Measurements from ENCODE around the gene FIZ1.
"Not testable (repeated sequence)": the region's sequence is repeated elsewhere in the genome, so short reads cannot be mapped to it uniquely, and the experiment has no call there.

FIZ1 gene

DNA sequence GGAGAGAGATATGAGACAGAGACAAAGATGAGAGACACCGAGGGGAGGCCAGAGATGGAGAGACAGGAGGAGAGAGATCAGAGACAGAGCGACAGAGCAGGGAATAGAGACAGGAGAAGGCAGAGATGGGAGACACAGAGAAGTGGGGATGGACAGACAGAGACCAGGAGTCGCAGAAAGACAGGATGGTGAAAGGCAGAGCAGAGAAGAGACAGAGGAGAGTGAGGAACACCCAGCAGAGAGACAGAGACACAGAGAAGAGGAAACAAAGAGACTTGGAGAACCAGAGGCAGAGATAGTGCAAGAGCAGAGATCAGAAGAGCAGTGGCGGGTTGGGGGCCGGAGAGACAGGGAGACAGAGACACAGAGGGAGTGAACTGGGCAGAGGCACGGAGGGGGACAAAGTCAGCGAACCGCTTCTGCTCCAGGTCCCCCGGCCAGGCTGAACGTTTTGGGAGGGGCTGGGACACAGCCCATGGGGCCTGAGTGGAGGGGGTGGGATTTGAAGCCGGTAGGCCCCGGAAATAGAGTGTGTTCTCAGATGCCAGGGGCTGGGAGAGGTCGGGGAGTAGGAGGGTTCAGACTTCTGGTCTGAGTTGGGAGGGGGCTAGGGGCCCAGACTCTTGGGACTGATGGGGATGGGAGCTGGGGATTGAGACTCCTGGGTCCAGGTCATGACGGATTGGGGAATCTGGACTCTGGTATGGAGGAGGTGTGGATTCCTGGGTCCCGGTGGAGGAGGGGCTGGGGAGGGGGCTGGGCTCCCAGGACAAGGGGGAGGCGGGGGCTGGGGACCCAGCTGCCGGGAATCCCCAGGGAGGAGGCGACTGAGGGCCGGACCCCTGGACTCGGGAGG, 19.3 kb downstream of the FIZ1 start:
- Histone ChIP-seq H3K36me3 (ENCODE audit: control insufficient read depth, insufficient read depth, low read length) (peaks cover 17% of the 10 kb centered on the region), H3K4me1 (ENCODE audit: control insufficient read depth, insufficient read depth, low read length) (no peaks in the 10 kb centered on the region; the same call in 1 of the 2 replicates), H3K4me3 (ENCODE audit: low read depth, low read length) (peak overlapping the region; percentile 82), H3K27me3 (ENCODE audit: control insufficient read depth, insufficient read depth, low read length) (no peaks in the 10 kb centered on the region), H3K27ac (ENCODE audit: low read depth, low read length) (peak overlapping the region; percentile 88), H3K9me3 (ENCODE audit: control insufficient read depth, insufficient read depth, low read length) (no peaks in the 10 kb centered on the region), H3K9ac (ENCODE audit: low read depth, low read length) (peak overlapping the region; percentile 72)

DNA sequence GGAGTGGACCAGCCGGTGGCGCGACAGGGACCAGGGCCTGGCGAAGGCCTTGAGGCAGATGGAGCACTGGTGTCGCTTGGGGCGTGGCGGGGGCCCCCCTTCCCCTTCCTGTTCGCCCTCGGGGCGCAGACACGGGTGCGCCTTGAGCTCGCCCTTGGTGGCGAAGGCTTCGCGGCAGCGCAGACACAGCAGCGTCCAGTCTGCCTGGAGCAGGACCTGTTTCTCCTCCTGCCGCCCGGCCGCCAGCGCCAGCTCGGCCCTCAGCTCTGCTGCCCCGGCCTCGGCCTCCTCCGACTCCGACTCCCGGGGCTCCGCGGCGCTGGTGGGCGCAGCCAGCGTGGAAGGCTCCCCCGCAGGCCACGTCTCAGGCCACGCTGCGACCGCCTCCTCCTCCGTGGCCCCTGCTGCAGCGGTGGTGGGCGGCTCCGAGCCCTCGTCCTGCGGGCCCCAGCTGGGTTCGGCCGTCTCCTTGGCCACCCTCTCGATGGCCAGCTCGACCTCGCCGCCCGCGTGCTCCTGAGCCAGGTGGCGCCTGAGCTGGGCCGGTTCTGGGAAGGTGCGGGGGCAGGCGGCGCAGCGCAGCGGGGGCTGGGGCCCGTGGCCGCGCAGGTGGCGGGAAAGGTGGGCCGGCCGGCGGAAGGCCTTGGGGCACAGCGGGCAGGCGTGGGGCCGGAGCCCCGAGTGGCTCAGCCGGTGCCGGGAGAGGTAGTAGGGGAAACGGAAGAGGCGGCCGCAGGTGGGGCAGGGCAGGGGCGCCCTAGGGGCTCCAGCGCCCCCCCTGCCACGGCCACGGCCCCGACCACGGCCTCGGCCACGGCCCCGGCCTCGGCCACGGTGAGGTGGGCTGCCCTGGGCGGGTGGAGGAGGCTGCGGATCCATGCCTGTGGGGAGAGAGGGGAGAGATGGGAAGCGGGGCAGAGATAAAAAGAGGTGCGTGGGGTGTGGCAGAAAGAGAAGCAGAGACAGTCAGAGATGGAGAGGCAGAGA, 20.3 kb downstream of the FIZ1 start:
- Histone ChIP-seq H3K27ac (ENCODE audit: low read depth, low read length) (no peak overlapping the region), H3K36me3 (ENCODE audit: control insufficient read depth, insufficient read depth, low read length) (peaks cover 17% of the 10 kb centered on the region), H3K9me3 (ENCODE audit: control insufficient read depth, insufficient read depth, low read length) (no peaks in the 10 kb centered on the region), H3K4me1 (ENCODE audit: control insufficient read depth, insufficient read depth, low read length) (no peaks in the 10 kb centered on the region; the same call in 1 of the 2 replicates), H3K27me3 (ENCODE audit: control insufficient read depth, insufficient read depth, low read length) (no peaks in the 10 kb centered on the region), H3K9ac (ENCODE audit: low read depth, low read length) (peak overlapping the region; percentile 61; the same call in 1 of the 2 replicates), H3K4me3 (ENCODE audit: low read depth, low read length) (peak overlapping the region; percentile 82)

DNA sequence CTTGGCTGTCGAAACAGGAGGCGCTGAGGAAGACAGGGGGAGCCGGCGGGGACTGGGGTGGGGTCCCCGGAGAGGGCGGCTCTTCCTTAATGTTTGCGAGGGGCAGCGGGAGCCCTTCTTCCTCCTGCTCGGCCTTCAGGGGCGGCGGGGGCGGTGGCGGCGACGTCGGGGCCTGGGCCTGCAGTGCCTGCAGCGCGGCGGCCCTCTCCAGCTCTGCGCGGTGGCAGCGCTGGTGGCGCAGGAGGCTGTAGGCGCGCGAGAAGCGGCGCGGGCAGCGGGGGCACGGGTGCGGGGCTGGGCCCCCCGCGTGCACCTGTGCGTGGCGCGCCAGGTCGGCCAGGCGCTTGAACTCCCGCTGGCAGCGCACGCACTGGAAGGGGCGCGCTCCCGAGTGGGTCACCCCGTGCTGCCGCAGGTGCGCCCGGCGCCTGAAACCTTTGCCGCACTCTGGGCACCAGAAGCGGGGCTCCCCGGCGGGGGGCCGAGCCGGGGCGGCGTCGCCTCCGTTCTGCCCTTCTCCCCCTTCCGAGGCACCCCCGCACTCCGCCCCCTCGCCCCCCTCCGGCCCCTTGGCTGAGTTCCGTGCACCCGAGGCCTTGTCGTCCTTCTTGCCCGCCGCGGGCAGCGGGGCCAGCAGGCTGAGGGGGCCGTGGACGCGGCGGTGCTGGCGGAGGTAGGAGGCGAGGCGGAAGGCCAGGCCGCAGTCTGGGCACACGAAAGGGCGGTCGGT, 21.1 kb downstream of the FIZ1 start:
- no peak overlapping the region for H3K27ac ChIP-seq (ENCODE audit: low read depth, low read length)
- peaks cover 17% of the 10 kb centered on the region for H3K36me3 ChIP-seq (ENCODE audit: control insufficient read depth, insufficient read depth, low read length)
- H3K9ac ChIP-seq (ENCODE audit: low read depth, low read length), result no peak overlapping the region
- H3K27me3 ChIP-seq (ENCODE audit: control insufficient read depth, insufficient read depth, low read length), result no peaks in the 10 kb centered on the region
- H3K4me1 ChIP-seq (ENCODE audit: control insufficient read depth, insufficient read depth, low read length), result no peaks in the 10 kb centered on the region; the same call in 1 of the 2 replicates
- H3K9me3 ChIP-seq (ENCODE audit: control insufficient read depth, insufficient read depth, low read length), result no peaks in the 10 kb centered on the region
- no peak overlapping the region for H3K4me3 ChIP-seq (ENCODE audit: low read depth, low read length)

DNA sequence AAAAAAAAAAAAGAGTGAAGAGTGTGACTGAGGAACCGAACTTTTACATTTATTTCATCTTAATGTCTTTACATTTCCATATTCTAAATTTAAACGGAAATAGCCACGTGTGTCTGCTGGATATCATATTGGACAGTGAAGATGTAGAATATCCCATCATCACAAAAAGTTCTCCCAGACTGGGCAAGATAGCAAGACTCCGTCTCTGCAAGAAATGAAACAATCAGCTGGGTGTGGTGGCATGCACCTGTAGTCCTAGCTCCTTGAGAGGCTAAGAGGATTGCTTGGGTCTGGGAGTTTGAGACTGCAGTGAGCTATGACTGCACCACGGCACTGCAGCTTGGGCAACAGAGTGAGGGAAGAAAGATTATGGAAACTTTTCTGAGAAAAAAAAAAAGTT, 22.6 kb downstream of the FIZ1 start:
- Histone ChIP-seq H3K4me1 (ENCODE audit: control insufficient read depth, insufficient read depth, low read length) (no peaks in the 10 kb centered on the region; the same call in 1 of the 2 replicates), H3K27ac (ENCODE audit: low read depth, low read length) (no peak overlapping the region), H3K27me3 (ENCODE audit: control insufficient read depth, insufficient read depth, low read length) (no peaks in the 10 kb centered on the region), H3K36me3 (ENCODE audit: control insufficient read depth, insufficient read depth, low read length) (peaks cover 17% of the 10 kb centered on the region), H3K9ac (ENCODE audit: low read depth, low read length) (no peak overlapping the region), H3K9me3 (ENCODE audit: control insufficient read depth, insufficient read depth, low read length) (no peaks in the 10 kb centered on the region), H3K4me3 (ENCODE audit: low read depth, low read length) (no peak overlapping the region)

DNA sequence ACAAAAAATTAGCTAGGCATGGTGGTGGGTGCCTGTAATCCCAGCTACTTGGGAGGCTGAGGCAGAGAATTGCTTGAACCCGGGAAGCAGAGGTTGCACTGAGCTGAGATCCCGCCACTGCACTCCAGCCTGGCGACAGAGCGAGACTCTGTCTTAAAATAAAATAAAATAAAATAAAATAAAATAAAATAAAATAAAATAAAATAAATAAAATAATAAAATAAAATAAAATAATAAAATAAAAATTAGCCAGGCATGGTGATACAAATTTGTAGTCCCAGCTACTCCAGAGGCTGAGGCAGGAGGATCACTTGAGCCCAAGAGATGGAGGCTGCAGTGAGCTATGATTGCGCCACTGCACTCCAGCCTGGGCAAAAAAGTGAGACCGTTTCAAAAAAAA, 25.4 kb downstream of the FIZ1 start:
- not testable (repeated sequence) for H3K4me3 ChIP-seq (ENCODE audit: low read depth, low read length); H3K9me3 ChIP-seq (ENCODE audit: control insufficient read depth, insufficient read depth, low read length); H3K9ac ChIP-seq (ENCODE audit: low read depth, low read length); H3K27ac ChIP-seq (ENCODE audit: low read depth, low read length); H3K27me3 ChIP-seq (ENCODE audit: control insufficient read depth, insufficient read depth, low read length); H3K4me1 ChIP-seq (ENCODE audit: control insufficient read depth, insufficient read depth, low read length)
- peaks cover 17% of the 10 kb centered on the region for H3K36me3 ChIP-seq (ENCODE audit: control insufficient read depth, insufficient read depth, low read length)

DNA sequence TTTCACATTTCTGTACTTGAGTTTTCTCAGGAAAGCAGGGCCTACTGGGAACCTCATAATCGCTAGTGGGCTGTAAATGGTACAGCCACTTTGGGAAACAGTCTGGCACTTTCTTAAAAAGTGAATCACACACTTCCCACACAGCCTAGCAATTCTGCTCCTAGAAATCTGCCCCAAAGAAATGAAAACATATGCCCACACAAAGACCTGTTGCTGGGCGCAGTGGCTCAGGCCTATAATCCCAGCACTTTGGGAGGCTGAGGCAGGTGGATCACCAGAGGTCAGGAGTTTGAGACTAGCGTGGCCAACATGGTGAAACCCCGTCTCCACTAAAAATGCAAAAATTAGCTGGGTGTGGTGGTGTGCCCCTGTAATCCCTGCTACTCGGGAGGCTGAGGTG, 29.8 kb downstream of the FIZ1 start:
- H3K9me3 ChIP-seq (ENCODE audit: control insufficient read depth, insufficient read depth, low read length); H3K9ac ChIP-seq (ENCODE audit: low read depth, low read length); H3K27ac ChIP-seq (ENCODE audit: low read depth, low read length); H3K4me1 ChIP-seq (ENCODE audit: control insufficient read depth, insufficient read depth, low read length); H3K36me3 ChIP-seq (ENCODE audit: control insufficient read depth, insufficient read depth, low read length); H3K27me3 ChIP-seq (ENCODE audit: control insufficient read depth, insufficient read depth, low read length); H3K4me3 ChIP-seq (ENCODE audit: low read depth, low read length): not testable (repeated sequence)

DNA sequence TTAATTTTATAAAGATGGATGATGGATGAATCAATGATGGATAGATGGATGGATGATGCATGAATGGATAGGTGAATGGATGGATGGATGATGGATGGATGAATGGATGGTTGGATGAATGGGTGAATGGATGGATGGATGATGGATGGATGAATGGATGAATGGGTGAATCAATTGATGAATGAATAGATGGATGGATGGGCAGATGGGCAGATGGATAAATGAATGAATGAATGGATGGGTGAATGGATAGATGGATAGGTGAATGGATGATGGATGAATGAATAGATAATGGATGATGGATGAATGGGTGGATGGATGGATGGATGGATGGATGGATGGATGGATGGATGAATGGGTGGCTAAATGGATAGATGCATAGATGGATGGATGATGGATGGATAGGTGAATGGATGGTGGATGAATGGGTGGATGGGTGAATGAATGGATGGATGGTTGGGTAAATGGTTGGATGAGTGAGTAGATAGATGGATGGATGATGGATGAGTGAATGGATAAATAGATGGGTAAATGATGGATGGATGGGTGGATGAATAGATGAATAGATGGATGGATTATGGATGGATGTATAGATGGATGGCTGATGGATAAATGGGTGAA, 31.5 kb downstream of the FIZ1 start:
- no peaks in the 10 kb centered on the region; the same call in 1 of the 2 replicates for H3K27me3 ChIP-seq (ENCODE audit: control insufficient read depth, insufficient read depth, low read length)
- H3K4me1 ChIP-seq (ENCODE audit: control insufficient read depth, insufficient read depth, low read length), result no peaks in the 10 kb centered on the region
- no peaks in the 10 kb centered on the region for H3K36me3 ChIP-seq (ENCODE audit: control insufficient read depth, insufficient read depth, low read length)
- no peak overlapping the region for H3K27ac ChIP-seq (ENCODE audit: low read depth, low read length)
- no peak overlapping the region for H3K9ac ChIP-seq (ENCODE audit: low read depth, low read length)
- no peaks in the 10 kb centered on the region for H3K9me3 ChIP-seq (ENCODE audit: control insufficient read depth, insufficient read depth, low read length)
- no peak overlapping the region for H3K4me3 ChIP-seq (ENCODE audit: low read depth, low read length)

DNA sequence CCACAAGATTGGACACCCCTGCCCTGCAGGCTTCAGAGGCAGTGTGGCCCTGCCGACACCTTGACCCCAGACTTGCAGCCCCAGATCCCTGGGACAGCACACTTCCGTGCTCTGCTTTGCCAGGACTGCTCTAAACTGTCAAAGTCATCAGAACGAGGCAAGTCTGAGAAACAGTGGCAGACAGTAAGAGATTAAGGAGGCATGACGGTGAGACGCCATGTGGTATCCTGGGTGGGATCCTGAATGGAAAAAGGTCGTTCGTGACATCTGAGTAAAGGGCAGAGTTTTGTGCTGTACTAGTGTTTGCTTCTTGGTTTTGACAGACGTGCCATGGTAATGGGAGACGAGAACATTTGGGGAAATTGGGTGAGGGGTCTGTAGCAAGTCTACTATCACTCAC, 32.5 kb downstream of the FIZ1 start:
- Histone ChIP-seq H3K9ac (ENCODE audit: low read depth, low read length) (no peak overlapping the region), H3K36me3 (ENCODE audit: control insufficient read depth, insufficient read depth, low read length) (no peaks in the 10 kb centered on the region), H3K4me1 (ENCODE audit: control insufficient read depth, insufficient read depth, low read length) (no peaks in the 10 kb centered on the region), H3K9me3 (ENCODE audit: control insufficient read depth, insufficient read depth, low read length) (no peaks in the 10 kb centered on the region), H3K4me3 (ENCODE audit: low read depth, low read length) (no peak overlapping the region), H3K27me3 (ENCODE audit: control insufficient read depth, insufficient read depth, low read length) (no peaks in the 10 kb centered on the region; the same call in 1 of the 2 replicates), H3K27ac (ENCODE audit: low read depth, low read length) (no peak overlapping the region)

DNA sequence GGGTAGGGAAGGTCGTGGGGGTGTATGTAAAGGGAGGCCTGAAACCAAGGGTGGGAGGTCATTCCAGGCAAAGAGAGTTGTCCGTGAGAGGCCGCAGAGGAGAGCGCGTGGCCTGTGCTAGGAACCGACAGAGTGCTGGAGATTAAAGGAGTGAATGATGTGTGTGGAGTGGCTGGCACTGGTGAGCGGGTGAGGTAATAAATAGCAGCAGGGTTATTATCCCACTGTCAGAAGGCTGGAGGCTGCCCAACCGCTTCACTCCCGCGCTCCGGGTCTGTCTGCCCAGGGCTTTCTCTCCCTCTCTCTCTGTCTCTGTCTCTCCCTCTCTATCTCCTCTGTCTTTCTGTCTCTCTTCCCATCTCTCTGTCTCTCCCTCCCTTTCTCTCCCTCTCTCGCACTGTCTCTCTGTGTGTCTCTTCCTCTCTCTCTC, 36.0 kb downstream of the FIZ1 start:
- Histone ChIP-seq H3K27ac (ENCODE audit: low read depth, low read length) (no peak overlapping the region), H3K36me3 (ENCODE audit: control insufficient read depth, insufficient read depth, low read length) (no peaks in the 10 kb centered on the region), H3K9ac (ENCODE audit: low read depth, low read length) (no peak overlapping the region), H3K4me1 (ENCODE audit: control insufficient read depth, insufficient read depth, low read length) (no peaks in the 10 kb centered on the region), H3K27me3 (ENCODE audit: control insufficient read depth, insufficient read depth, low read length) (no peaks in the 10 kb centered on the region; the same call in 1 of the 2 replicates), H3K4me3 (ENCODE audit: low read depth, low read length) (no peak overlapping the region), H3K9me3 (ENCODE audit: control insufficient read depth, insufficient read depth, low read length) (no peaks in the 10 kb centered on the region)

DNA sequence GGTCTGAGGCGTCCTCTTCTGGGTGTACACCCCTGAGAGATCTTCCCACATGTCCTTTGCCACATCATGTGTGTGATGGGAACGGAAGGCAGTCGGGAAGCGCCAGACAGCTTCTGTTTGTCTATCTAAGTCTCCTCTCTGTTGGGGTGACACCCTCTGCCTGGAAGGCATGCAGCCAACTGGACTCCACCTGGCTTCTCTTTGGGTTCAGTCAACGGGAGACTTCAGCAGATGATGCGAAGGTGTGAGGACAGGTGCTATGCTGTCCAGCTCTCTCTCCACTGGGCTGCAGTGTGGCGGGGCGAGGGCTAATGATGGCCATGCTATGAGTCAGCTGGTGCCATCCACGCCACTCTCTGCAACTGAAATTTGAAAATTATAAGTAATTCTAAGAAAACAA, 39.6 kb downstream of the FIZ1 start:
- Histone ChIP-seq H3K9me3 (ENCODE audit: control insufficient read depth, insufficient read depth, low read length) (no peaks in the 10 kb centered on the region), H3K36me3 (ENCODE audit: control insufficient read depth, insufficient read depth, low read length) (no peaks in the 10 kb centered on the region), H3K27me3 (ENCODE audit: control insufficient read depth, insufficient read depth, low read length) (no peaks in the 10 kb centered on the region), H3K4me3 (ENCODE audit: low read depth, low read length) (no peak overlapping the region), H3K9ac (ENCODE audit: low read depth, low read length) (no peak overlapping the region), H3K27ac (ENCODE audit: low read depth, low read length) (no peak overlapping the region), H3K4me1 (ENCODE audit: control insufficient read depth, insufficient read depth, low read length) (no peaks in the 10 kb centered on the region)

All from HUES48 (cell line).